HG03103 (cell line): ENCODE data around the gene EPHB1.
"Not testable (repeated sequence)": the region's sequence is repeated elsewhere in the genome, so short reads cannot be mapped to it uniquely, and the experiment has no call there.

Experiments used
- ATAC-seq: cut with Tn5 transposase; IDR thresholded peaks from one replicate; pipeline ENCODE4 v1.9.1; 2021; ENCODE audit warnings: low read depth; ENCODE audit not compliant: unreplicated experiment

The EPHB1 gene

DNA sequence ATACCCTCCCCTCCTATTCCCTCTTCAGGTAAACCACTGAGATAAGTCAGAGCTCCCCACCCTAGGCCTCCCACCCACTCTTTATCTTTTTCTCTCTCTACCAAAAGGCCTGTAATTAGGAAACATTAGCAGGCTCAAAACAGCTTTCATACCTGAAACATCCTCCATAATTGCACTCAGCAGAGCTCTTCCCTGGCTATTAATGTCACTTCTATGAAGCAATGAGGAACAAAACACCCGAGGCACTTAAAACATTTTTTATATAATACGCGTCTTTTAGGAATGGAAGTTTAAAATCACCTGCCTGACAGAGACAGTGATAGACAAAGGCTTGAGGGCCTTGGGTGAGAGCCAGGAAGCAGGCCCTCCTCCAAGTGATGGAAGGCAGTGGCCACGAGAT lies 138.9 kb downstream of the EPHB1 start:
- no peak for ATAC-seq

DNA sequence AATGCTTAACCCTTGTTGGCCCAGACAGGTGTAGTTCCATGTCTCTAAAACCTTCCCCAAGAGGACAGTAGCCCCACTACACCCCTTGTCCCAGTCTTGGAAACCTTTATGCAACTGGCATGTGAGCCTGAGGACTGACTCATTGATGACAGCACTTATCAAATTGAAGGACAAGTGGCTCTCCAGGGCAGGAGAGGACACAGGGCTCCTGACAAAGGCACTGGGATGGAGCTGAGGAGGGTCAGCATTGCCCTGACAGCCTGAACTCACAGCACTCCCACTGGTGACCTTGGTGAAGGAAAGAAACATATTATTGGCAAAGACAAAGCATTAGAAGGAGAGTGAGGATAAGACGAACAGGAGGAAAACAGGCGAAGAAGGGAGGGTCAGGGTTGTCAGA lies 139.9 kb downstream of the EPHB1 start:
- no peak for ATAC-seq

DNA sequence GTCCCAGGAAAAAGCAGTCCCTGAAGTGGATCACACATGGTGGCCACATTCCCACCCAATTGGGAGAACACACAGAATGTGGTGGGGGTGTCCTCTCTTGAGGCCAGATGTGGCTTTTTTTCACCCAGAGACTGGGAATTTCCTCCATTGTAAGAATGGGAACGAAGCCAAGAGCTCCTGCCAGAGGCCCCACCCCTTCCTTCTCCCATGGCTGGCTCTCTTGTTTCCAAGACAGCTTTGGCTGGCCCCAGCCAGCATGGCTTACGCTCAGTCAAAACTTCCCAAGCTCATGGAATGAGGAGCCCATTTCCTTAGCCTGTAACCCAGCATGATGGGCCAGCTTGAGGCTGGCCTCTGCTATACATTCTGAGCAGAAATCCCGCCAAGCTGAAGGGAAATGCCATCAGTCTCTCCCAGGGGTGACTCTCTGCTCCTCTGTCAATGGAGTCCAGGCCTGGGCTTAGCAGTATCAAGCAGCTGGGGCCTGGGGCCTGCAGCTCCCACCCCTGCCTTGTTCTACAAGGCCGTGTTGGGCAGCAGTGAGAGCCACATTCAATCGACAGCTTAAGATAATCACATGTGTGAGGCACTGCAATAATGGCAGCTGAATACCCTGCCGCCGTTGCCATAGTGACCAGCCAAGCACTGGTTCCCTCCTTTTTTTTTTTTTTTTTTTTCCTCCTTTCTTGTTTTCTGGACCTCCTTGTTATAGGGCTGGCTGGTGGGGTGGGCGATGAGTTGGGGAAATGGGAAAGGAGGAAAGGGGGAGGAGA lies 142.4 kb downstream of the EPHB1 start:
- ATAC-seq = no peak

DNA sequence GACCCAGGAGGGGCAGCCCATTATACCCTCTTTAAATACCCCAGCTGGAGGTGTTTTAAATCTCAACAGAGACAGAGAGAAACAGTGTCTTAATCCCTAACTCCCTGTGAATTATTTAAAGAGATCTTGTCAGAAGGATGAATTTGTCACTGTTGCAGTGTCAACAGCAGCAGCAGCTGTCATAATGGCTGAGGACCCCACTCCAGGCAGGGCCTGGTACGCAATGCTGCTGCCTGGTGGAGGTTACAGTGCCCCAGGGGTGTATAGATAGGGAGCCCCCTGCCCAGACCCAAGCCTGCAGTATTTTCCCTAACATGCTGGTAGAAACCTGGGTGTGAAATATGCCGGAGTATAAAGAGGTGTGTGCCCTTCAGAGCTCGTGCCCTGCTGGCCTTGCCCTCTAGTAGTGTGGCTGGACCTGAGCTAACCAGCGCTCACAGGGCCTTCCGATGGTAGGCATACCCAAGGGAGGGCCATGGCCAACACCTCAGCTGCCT lies 143.0 kb downstream of the EPHB1 start:
- ATAC-seq = no peak

DNA sequence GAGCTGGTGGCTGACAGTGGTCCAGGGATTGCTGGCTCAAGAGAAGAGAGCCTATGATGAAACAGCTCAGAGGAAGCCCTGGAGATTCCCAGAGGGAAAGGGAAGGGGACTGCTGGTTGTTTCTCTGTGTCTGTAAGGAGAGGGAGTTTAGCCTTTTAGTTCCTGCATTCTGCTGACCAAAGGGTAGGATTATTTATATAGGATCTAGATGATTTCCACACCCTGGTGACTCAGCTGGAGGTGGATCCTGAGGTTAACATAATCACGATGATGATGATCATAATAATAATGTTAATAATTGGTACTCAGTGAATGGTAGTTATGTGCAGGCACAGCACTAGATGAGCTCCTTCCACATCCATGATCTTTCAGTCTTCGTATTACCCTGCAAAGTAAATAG lies 144.9 kb downstream of the EPHB1 start:
- no peak for ATAC-seq

DNA sequence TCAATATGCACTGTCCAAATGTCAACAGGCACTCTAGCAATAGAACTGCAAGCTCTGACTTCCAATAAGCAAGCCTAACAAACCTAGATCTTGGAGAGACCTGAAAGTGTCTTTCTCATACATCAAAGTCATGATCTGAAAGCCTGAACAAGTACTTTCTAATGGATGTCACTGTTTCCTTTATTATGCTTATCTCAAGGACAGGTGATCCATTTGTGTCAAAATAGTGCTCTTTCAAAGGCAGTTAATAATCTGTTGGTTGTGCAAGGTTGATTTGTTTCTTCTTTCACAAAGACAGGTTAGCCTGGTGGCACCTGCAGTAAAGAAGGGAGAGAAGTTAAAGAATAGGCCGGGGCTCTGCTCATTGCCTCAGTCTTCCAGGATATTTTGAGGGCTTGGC lies 146.8 kb downstream of the EPHB1 start:
- ATAC-seq = no peak

DNA sequence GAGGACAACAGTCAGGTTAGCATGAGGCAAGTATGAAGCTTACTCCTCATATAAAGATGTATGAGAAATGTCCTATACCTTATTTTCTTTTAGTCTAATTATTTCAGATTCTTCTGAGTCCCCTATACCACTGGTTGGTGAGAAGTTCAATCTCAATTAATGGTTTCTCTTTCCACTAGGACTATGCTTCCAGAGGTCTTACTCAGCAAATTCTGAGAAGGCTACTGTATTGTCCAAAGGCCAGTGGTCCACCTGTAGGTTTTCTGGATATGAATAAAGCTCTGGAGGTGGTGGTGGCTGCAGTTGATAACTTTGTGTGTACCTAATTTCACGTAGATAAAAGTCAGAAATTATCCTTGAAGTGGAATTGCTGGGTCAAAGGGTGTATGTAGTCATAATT lies 149.4 kb downstream of the EPHB1 start:
- ATAC-seq = no peak

DNA sequence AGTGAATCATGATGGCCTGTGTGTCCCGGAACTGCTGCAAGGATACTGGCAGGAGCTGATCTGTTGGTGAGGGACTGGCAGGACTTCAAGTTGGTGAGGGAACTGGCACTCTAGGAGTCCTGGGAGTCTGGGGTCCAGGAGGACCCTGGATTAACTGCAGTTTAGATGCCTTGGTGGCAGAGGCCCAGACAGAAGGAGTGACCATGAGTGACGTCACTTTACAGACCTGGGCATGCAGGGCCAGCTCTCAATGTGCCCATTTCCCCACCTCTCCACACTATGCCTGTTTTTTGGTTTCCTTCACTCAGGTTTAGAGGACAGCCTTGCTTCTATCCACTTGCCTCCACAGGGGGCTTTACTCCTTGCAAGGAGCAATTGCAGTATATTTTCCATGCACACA lies 154.1 kb downstream of the EPHB1 start:
- no peak for ATAC-seq

DNA sequence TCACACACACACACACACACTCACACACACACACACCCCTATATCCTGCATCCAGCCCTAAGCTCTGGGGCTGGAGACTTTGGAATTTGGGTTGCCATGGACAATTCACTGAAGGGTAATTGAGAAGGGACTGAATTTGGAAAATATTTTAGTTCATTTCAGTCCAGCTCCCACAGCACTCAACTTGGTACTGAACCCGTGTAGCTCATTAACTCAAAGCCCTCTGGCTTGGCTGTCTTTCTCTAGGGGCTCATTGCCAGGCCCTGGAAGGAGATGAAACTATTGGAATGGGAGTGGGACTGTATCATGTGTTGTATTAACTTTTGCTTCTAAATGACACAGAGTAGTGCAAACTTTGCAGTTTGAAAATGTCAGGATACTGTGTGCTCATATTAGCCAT lies 157.3 kb downstream of the EPHB1 start:
- no peak for ATAC-seq

DNA sequence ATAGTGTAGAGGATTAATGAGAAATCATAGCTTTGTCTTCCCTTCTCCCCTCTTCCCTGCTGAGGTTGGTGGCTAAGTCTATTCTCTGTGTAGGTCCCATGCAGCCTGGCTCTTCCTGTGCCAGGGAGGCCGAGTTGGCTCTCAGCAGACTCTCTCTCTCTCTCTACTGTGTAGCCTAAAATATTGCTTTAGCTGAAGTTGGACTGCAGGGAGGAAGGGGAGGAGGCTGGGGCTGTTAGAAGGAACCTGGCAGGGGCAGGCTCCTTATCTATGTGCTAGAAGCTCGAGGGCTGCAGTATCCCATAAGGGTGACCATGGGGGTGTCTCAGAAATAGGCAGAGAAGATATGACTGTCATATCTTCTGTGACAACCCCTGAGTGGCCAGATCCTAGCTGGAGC lies 160.8 kb downstream of the EPHB1 start:
- no peak for ATAC-seq

DNA sequence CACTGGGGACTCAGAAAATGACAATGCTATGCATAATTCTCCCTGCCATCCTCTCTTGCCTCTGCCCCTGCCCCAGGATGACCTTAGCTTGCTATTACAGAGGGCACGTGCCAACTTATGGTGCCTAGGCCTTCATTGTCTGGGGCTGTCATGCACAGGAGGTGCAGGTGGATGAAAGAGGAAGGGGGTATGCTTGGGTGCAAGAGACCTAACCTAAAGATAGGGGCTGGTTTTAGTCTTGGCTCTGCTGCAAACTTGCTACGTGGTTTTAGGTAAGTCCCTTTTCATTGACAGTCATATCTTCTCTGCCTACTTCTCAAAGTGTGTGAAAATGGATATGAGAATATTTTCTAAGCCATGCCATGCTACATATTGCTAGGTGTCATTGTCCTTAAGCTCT lies 161.3 kb downstream of the EPHB1 start:
- no peak for ATAC-seq

DNA sequence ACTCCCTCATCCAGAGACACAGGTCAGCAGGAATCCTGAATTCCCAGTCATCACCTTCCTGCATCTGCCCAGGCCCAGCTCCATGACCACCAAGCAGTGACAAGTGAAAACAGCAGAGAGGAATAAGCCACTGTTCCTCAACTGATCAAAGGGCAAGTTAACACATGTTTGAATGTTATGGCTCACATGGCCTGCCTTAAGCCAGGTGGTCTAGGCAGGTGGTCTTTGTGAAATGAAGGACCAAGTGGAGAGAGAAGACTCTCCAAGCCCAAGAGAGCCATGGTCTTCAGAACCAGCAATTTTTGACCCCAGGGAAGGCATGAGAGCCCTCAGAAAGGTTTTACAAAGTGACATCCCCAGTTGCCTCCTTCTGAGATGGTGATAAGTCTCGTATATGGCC lies 161.8 kb downstream of the EPHB1 start:
- ATAC-seq = no peak

DNA sequence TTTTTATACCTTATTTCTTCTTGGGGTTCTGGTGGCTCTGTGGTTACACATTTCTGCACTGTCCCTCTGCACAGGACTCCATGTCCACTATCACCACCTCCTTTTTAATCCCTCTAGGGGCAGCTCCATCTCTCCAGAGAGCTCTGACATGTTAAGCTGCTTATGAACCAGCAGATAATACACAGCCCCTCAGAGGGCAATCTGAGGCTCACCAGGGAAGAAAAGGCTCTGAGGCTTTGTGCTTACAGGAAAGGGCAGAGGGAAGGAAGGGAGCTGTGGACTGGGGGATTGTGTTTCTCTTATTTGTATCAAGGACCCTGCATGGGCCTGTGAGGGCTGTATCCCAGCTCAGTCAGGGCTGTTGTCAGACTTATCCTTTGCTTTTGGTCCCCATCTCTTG lies 164.5 kb downstream of the EPHB1 start:
- no peak for ATAC-seq

DNA sequence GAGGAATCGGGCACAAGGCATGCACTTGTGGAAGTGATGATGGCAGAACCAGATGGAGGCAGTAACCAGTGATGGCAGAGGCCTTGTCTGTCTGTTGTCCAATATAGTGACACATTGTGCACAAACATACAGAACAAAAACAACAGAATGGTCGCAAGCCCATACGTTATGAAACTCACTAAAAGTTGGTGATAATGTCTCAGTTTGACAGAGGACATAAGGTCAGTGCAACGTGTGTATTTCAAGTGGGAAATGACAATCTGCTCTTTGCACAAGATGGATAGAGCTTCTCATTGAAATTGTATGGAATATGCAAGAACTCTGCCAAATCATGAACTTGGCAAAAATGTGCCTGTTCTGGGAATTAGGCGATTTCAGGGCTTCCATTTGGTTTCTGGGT lies 169.2 kb downstream of the EPHB1 start:
- no peak for ATAC-seq

DNA sequence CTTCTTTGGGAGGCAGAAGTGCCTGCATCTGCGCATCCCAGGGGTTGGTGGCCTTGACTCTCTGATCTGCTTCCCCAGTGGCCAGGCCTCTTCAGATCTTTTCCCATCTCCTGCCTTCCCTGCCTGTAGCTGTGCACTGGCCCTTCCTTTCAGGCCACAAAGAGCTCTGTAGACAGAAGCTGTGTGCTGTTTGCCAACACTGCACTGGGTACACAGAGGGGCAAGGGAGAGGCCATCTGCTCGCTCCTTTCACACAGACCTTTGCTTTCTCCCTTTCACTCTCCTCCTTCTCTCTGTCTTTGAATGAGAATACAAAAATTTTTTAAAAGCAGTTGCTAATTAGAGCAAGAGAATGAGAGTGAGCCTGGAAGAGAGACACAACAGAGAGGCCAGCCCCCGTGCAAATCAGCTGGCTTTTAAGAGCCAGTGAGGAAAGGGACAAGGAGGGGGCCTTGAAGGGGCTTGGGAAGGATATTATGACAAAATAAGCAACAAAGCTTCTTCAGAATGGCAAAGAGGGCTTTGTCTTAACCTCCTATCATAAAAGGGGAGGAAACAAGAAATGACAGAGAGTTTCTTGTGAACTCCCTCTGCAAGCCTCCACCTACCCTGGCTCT lies 170.9 kb downstream of the EPHB1 start:
- ATAC-seq = no peak

DNA sequence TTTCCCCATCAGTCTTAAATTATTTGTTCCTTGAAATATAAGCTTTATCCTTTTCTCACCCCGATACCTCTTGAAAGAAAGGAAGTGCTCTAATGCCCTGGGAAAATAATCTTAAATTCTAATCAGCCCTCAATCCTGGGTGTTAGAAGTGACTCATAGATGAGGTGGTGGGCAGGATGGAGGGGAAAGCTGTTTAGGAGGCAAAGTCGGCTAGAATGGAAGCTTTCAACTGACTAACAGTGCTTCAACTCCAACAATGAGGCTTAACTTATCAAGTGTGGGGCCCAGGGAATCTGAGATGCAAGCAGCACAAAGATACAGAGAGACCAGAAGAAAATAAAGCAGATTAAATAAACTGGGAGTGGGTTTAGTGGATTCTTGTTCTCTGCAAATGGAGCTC lies 175.8 kb downstream of the EPHB1 start:
- ATAC-seq = no peak

DNA sequence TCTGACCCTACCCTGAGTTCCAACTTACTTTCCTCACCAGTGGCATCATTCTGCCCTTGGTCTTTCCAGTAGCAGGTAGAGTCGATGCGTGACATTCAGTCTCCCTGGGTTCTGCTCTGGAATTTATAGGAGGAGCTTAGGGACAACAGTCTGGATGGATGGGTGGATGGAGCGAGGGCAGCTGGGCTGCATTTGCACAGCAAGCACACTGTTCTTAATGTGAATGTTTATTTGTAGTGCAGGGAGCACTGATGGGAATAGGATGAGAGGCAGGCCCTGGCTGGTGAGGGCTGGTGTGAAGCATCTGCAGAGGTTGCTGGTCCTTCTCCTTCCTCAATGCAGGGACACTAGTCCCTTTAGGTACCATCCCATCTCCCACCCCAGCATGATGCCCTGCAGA lies 176.2 kb downstream of the EPHB1 start:
- ATAC-seq = no peak

DNA sequence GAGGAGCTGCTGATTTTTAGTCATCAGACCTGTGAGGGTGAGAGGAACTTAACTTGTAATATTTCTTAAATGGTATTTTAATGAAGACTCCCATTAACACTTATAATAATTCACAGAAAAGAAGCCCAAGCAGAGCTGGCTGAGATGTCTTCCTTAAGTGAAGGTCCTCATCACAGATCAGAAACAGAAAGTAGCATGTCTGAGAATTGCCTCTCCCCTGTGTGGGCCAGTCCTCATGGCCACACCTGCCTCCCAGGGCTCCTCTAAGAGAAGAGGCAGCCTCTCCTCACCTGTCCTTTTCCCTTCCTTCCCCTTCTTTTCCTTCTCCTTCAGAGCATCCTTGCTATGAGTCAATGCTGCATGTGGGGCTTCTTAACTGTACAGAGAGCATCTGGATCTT lies 176.8 kb downstream of the EPHB1 start:
- not testable (repeated sequence) for ATAC-seq

DNA sequence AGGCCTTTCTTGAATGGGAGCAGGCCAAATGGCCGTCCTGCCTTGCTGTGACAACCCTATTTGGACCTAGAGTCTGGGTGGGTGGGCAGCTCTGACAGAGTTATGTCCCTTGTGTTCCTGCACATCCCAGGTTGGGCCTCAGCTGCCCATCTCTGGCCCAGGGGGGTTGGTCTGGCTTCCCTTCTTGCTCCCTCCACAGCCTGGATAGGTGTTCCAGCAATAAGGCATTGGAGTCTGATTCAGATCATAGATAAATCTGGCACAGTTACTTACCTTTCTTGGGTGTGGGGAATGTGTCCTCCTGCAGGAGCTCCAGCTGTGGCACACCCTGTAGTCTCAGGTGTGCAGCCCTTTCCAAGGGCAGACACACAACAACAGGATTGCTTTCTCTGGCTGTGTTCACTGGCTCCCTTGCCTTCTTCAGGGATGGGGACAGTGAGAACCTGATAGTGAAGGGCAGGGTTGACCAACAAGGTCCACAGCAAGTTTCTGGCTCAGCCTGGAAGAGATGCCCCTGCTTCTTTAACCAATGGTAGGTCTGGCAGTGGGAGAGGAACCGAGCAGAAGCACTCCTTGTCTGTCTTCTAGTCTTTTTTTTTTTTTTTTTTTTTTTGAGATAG lies 177.9 kb downstream of the EPHB1 start:
- ATAC-seq = no peak

DNA sequence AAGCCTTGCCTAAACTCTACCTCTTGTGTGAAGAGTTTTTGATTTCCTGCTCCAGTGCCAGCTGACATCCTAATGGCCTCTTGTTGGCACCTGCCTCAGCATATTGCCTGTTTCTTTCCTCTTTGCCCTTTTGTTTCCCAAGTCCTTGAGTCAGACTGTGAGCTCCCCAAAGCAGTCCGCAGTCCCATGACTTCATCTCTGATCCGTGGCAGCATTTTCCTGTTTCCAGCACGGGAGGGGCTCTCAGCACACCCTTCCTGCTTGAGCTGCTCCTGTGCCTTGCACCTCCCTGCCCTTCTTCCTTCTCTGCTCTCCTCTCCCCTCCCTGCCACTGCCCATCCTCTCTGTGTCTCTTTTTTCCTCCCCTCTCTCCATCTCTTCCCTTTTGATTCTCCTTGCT lies 179.6 kb downstream of the EPHB1 start:
- no peak for ATAC-seq

DNA sequence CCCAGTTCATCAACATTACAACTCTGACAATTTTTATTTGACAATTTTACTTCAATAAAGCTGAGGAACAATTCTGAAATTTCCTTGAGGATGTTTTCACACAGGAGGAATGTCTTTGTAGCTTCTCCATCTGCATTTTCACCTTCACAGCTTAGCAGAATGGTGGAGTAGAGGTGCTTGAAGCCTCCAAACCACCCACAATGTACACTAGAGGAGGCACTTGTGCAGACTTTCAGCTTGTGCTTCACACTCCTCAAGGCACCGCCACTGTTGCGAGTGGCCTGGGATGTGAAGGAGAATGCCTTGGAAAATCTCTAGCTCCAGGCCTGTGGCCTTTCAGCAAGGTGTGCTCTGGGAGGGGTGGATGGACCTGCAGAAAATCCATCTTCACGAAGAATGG lies 181.9 kb downstream of the EPHB1 start:
- no peak for ATAC-seq

DNA sequence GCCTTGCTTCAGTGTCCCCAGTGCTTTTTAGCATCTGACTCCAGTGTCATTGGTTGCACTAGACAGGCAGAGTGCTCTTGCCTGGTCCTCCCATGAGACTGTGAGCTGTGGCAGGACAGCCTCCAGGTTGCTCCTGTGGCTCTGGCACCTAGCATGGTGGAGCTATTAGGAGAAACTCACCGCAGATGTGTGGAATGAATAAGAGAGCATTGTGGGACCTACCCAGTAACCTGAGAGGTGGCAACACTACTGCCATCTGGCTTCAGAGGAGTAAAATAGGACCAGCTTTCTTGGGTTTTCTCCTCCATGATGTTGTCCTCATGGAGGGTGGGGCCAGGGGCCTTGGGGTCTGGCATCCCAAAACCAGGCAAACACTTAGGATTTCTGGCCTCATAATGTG lies 183.6 kb downstream of the EPHB1 start:
- no peak for ATAC-seq
